Ishikawa (cell line): ENCODE results near the gene ADGRG3.
A peak's percentile ranks its signal among the peaks of the same experiment; 100 is the strongest.

Experiments
- CEBPB ChIP-seq: IDR thresholded peaks from 2 replicates; pipeline ENCODE4 v1.6.1; 2012
- CREB1 ChIP-seq: IDR thresholded peaks from 2 replicates; pipeline ENCODE4 v1.6.1; 2012; ENCODE audit warnings: low read depth
- EGR1 ChIP-seq: IDR thresholded peaks from 2 replicates; pipeline ENCODE4 v1.6.1; 2012
- EP300 ChIP-seq: IDR thresholded peaks from 2 replicates; pipeline ENCODE4 v1.6.1; 2012; ENCODE audit warnings: borderline replicate concordance
- FOXM1 ChIP-seq: IDR thresholded peaks from 2 replicates; pipeline ENCODE4 v1.6.1; 2012; ENCODE audit warnings: low read depth, borderline replicate concordance
- NFIC ChIP-seq: IDR thresholded peaks from 2 replicates; pipeline ENCODE4 v1.6.1; 2012
- RAD21 ChIP-seq: IDR thresholded peaks from 2 replicates; pipeline ENCODE4 v1.6.1; 2012; ENCODE audit warnings: low read depth
- TAF1 ChIP-seq: IDR thresholded peaks from 2 replicates; pipeline ENCODE4 v1.6.1; 2012; ENCODE audit warnings: low read depth, mild to moderate bottlenecking
- TCF12 ChIP-seq: IDR thresholded peaks from 2 replicates; pipeline ENCODE4 v1.6.1; 2012; ENCODE audit warnings: low read depth
- TEAD4 ChIP-seq: IDR thresholded peaks from 2 replicates; pipeline ENCODE4 v1.6.1; 2012
- YY1 ChIP-seq: IDR thresholded peaks from 2 replicates; pipeline ENCODE4 v1.6.1; 2012; ENCODE audit warnings: low read depth
- ZBTB7A ChIP-seq: IDR thresholded peaks from 2 replicates; pipeline ENCODE4 v1.6.1; 2012; ENCODE audit warnings: low read depth
- TF ChIP-seq, protein P1 (sequence below): IDR thresholded peaks from 2 replicates; pipeline ENCODE4 v1.6.1; 2012
- TF ChIP-seq, protein P2 (sequence below): IDR thresholded peaks from 2 replicates; pipeline ENCODE4 v1.6.1; 2012
- TF ChIP-seq, protein P3 (sequence below): IDR thresholded peaks from 2 replicates; pipeline ENCODE4 v1.6.1; 2012; ENCODE audit warnings: low read depth, mild to moderate bottlenecking

ADGRG3 gene

DNA sequence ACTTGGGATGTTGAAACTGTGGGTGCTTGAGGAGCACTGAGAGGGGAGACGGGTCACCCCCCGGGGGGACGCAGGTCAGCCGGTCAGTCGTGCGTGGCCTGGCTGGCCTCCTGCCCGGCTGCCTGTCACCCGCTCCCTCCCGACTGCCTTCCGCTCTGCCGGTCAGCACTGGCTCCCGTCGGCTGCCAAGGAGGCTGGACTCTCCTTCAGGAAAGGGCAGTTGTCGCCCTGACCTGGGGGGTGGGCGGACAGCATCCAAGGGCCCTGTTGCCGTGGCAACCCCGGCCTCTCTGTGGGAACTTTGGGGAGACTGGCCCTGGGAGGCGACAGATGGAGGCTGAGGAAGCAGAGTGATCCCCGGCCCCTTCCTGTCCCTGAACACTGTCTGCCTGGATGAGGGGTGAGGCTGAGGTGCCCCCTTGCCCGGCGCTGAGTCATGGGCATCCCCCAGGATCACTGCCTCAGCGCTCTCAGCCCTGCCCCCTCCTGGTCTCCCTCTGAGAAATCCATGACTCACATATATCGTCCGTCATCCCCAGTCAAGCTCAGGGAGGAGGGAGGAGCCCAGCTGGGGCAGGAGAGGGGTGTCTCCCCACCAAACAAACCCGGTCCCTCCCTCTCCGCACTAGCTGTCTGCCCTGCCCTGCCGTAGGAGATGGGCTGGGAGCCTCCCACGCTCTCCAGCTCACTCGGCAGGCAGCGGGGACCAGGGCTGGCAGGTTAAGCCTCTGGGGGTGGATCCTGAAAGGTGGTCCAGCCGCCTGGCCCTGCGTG, 39.9 kb upstream of the ADGRG3 start, which contains the start of gene ADGRG1:
ADGRG1 (plus strand) TSS at position 623 of the 774 bp plus-strand sequence. CDS start 21,658 bp downstream, outside the sequence.
- peak; percentile 90 for TF ChIP-seq EGR1
- TF ChIP-seq FOXM1: peak; percentile 55; the same call in 1 of the 2 replicates
- TF ChIP-seq EP300: peak; percentile 72
- TF ChIP-seq, protein P1, sequence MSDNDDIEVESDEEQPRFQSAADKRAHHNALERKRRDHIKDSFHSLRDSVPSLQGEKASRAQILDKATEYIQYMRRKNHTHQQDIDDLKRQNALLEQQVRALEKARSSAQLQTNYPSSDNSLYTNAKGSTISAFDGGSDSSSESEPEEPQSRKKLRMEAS: no peak; the same call in 1 of the 2 replicates
- TF ChIP-seq, protein P2, sequence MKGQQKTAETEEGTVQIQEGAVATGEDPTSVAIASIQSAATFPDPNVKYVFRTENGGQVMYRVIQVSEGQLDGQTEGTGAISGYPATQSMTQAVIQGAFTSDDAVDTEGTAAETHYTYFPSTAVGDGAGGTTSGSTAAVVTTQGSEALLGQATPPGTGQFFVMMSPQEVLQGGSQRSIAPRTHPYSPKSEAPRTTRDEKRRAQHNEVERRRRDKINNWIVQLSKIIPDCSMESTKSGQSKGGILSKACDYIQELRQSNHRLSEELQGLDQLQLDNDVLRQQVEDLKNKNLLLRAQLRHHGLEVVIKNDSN: no peak
- 0 out of 2 replicates have a peak, but pooled peaks have one; percentile 4 for TF ChIP-seq CREB1
- no peak; the same call in none of the 2 replicates for TF ChIP-seq ZBTB7A
- peak; percentile 93 for TF ChIP-seq NFIC
- TF ChIP-seq TCF12: peak; percentile 83
- TF ChIP-seq, protein P3, sequence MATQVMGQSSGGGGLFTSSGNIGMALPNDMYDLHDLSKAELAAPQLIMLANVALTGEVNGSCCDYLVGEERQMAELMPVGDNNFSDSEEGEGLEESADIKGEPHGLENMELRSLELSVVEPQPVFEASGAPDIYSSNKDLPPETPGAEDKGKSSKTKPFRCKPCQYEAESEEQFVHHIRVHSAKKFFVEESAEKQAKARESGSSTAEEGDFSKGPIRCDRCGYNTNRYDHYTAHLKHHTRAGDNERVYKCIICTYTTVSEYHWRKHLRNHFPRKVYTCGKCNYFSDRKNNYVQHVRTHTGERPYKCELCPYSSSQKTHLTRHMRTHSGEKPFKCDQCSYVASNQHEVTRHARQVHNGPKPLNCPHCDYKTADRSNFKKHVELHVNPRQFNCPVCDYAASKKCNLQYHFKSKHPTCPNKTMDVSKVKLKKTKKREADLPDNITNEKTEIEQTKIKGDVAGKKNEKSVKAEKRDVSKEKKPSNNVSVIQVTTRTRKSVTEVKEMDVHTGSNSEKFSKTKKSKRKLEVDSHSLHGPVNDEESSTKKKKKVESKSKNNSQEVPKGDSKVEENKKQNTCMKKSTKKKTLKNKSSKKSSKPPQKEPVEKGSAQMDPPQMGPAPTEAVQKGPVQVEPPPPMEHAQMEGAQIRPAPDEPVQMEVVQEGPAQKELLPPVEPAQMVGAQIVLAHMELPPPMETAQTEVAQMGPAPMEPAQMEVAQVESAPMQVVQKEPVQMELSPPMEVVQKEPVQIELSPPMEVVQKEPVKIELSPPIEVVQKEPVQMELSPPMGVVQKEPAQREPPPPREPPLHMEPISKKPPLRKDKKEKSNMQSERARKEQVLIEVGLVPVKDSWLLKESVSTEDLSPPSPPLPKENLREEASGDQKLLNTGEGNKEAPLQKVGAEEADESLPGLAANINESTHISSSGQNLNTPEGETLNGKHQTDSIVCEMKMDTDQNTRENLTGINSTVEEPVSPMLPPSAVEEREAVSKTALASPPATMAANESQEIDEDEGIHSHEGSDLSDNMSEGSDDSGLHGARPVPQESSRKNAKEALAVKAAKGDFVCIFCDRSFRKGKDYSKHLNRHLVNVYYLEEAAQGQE: no peak
- peak; percentile 30; the same call in 1 of the 2 replicates for TF ChIP-seq CEBPB
- TF ChIP-seq YY1: no peak
- TF ChIP-seq RAD21: peak; percentile 30
- TF ChIP-seq TAF1: no peak
- peak; percentile 44 for TF ChIP-seq TEAD4

DNA sequence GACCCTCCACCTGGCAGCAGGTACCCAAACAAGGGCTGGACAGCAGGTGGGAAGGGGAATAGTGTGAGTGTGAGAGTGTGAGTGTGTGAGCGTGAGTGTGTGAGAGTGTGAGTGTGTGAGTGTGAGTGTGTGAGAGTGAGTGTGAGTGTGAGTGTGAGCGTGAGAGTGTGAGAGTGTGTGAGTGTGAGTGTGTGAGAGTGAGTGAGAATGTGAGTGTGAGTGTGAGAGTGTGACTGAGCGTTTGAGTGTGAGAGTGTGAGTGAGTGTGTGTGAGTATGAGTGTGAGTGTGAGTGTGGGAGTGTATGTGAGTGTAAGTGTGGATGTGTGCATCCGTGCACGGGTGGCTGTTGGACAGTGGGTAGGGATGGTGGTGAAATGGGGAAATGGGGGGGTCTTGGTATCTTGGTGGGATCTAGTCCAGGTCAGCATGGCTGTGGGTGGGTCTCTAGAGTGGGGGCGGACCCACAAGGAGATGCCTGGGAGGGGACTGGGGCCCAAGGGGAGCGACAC, 39.3 kb upstream of the ADGRG3 start:
- TF ChIP-seq YY1: no peak
- no peak for TF ChIP-seq EGR1
- TF ChIP-seq TCF12: no peak
- TF ChIP-seq, protein P2: no peak
- TF ChIP-seq, protein P3: no peak
- no peak for TF ChIP-seq CREB1
- TF ChIP-seq TAF1: no peak
- TF ChIP-seq, protein P1: no peak
- TF ChIP-seq ZBTB7A: no peak
- TF ChIP-seq CEBPB: no peak
- no peak for TF ChIP-seq FOXM1
- no peak for TF ChIP-seq NFIC

DNA sequence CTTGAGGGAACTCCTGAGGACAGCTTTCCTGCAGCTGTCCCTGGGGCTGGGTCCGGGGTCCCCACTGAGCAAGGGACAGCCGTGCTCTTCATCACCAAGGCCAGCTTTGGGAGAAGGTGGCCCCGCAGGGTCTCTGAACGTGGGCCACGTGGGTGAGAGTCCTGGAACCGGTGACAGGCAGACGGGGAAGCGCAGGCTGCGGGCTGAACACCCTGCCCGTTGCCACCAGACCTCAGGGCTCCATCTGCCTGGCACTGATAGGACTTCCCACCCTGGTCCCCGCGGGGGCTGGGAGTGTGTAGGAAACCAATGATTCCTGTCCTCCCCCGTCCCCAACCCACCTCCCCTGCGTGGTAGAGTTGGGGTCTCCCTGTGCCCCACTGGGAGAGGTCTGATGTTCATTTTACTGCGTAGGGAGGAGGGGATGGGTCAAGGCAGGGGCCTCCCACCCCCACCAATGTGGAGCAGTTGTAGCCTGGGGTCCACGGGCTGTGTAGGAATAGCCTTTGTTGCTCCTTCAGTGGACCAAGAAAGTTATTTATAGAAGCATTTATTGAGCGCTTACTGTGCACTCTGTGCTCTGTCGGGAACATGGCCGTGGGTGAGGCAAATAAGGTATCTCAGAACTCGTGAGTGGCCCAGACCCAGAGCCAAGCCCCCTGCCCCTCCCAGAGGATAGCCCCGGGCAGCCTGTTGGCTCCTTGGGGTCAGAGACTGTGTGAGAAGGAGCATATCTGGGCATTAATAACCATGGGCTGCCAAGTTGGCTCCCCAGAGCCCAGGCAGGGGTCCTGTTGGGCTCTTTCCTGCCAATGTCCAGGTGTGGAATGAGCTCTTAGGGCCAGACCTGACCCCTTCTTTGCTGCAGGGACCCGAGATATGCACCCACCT, 38.3 kb upstream of the ADGRG3 start:
- 0 out of 2 replicates have a peak, but pooled peaks have one; percentile 25 for TF ChIP-seq ZBTB7A
- TF ChIP-seq, protein P3: no peak
- TF ChIP-seq TCF12: no peak
- TF ChIP-seq CEBPB: no peak
- TF ChIP-seq NFIC: no peak
- TF ChIP-seq, protein P1: no peak
- TF ChIP-seq TEAD4: no peak
